ENCODE data around the gene BARD1. TPM values are rescaled to one million over a fixed set of nuclear protein-coding genes. Genes with fewer than 3 reads are reported as not detected.

Gene BARD1
- total and polyA plus RNA-seq, 2 of the 13 experiments (the other 11 are each of a cell fraction or from before 2014, with no cell fraction given): 5.3 to 30.4 TPM

DNA sequence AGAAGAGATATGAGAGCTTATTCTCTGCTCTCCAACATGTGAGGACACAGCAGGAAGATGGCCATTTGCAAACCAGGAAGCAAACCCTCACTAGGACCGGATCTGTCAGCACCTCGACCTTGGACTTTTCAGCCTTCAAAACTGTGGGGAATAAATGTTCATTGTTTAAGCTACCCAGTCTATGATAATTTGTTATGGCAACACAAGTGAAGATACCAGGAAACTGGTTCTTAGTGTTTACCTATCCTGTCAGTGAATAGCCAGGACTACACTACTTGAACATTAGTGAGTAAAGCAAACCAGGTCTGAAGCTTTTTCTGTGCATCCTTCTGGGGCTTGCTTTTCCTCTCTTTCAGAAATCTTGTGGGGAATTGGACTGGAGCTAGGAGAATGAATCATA is 44.4 kb upstream of the BARD1 start (continued):
- TF ChIP-seq, protein P1, sequence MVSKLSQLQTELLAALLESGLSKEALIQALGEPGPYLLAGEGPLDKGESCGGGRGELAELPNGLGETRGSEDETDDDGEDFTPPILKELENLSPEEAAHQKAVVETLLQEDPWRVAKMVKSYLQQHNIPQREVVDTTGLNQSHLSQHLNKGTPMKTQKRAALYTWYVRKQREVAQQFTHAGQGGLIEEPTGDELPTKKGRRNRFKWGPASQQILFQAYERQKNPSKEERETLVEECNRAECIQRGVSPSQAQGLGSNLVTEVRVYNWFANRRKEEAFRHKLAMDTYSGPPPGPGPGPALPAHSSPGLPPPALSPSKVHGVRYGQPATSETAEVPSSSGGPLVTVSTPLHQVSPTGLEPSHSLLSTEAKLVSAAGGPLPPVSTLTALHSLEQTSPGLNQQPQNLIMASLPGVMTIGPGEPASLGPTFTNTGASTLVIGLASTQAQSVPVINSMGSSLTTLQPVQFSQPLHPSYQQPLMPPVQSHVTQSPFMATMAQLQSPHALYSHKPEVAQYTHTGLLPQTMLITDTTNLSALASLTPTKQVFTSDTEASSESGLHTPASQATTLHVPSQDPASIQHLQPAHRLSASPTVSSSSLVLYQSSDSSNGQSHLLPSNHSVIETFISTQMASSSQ (IDR thresholded peaks at IDR 0.05; ENCODE audit: low read depth): peak; percentile 17; the same call in 1 of the 2 replicates
- TF ChIP-seq, protein P1 (CRISPR knock-in tag; IDR thresholded peaks at IDR 0.05; ENCODE audit: borderline replicate concordance): peak; percentile 32; the same call in 1 of the 2 replicates
- TF ChIP-seq BRCA1 (CRISPR knock-in tag; IDR thresholded peaks at IDR 0.05) (0 out of 2 replicates have a peak, but pooled peaks have one; percentile 29), FOXK2 (IDR thresholded peaks at IDR 0.05) (peak; percentile 43; the same call in 1 of the 2 replicates), YEATS2 (CRISPR knock-in tag; IDR thresholded peaks at IDR 0.05; ENCODE audit: borderline replicate concordance) (no peak), ZBTB21 (CRISPR knock-in tag; IDR thresholded peaks at IDR 0.05) (no peak), MIER3 (CRISPR knock-in tag; IDR thresholded peaks at IDR 0.05; ENCODE audit: borderline replicate concordance) (0 out of 2 replicates have a peak, but pooled peaks have one; percentile 23), ZNF737 (CRISPR knock-in tag; IDR thresholded peaks at IDR 0.05; ENCODE audit: borderline replicate concordance) (no peak), AGO2 (optimal IDR thresholded peaks at IDR 0.05; ENCODE audit: low read depth, low read length) (no peak), CREM (IDR thresholded peaks at IDR 0.05) (peak; percentile 52), CREM (CRISPR knock-in tag; IDR thresholded peaks at IDR 0.05) (no peak), GFI1 (CRISPR knock-in tag; IDR thresholded peaks at IDR 0.05; ENCODE audit: borderline replicate concordance) (no peak), ZNF546 (CRISPR knock-in tag; conservative IDR thresholded peaks at IDR 0.05) (no peak), THAP11 (CRISPR knock-in tag; IDR thresholded peaks at IDR 0.05) (peak; percentile 35; the same call in 1 of the 2 replicates), ZMYM4 (CRISPR knock-in tag; IDR thresholded peaks at IDR 0.05) (peak; percentile 78; the same call in 1 of the 2 replicates)
- TF ChIP-seq, protein P2, sequence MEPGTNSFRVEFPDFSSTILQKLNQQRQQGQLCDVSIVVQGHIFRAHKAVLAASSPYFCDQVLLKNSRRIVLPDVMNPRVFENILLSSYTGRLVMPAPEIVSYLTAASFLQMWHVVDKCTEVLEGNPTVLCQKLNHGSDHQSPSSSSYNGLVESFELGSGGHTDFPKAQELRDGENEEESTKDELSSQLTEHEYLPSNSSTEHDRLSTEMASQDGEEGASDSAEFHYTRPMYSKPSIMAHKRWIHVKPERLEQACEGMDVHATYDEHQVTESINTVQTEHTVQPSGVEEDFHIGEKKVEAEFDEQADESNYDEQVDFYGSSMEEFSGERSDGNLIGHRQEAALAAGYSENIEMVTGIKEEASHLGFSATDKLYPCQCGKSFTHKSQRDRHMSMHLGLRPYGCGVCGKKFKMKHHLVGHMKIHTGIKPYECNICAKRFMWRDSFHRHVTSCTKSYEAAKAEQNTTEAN (CRISPR knock-in tag; conservative IDR thresholded peaks at IDR 0.05): peak; percentile 44
- TF ChIP-seq, protein P3, sequence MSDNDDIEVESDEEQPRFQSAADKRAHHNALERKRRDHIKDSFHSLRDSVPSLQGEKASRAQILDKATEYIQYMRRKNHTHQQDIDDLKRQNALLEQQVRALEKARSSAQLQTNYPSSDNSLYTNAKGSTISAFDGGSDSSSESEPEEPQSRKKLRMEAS (IDR thresholded peaks at IDR 0.05): peak; percentile 47; the same call in 1 of the 2 replicates
- TF ChIP-seq, protein P4, sequence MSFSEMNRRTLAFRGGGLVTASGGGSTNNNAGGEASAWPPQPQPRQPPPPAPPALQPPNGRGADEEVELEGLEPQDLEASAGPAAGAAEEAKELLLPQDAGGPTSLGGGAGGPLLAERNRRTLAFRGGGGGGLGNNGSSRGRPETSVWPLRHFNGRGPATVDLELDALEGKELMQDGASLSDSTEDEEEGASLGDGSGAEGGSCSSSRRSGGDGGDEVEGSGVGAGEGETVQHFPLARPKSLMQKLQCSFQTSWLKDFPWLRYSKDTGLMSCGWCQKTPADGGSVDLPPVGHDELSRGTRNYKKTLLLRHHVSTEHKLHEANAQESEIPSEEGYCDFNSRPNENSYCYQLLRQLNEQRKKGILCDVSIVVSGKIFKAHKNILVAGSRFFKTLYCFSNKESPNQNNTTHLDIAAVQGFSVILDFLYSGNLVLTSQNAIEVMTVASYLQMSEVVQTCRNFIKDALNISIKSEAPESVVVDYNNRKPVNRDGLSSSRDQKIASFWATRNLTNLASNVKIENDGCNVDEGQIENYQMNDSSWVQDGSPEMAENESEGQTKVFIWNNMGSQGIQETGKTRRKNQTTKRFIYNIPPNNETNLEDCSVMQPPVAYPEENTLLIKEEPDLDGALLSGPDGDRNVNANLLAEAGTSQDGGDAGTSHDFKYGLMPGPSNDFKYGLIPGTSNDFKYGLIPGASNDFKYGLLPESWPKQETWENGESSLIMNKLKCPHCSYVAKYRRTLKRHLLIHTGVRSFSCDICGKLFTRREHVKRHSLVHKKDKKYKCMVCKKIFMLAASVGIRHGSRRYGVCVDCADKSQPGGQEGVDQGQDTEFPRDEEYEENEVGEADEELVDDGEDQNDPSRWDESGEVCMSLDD (CRISPR knock-in tag; IDR thresholded peaks at IDR 0.05; ENCODE audit: borderline replicate concordance): no peak
- TF ChIP-seq, protein P5, sequence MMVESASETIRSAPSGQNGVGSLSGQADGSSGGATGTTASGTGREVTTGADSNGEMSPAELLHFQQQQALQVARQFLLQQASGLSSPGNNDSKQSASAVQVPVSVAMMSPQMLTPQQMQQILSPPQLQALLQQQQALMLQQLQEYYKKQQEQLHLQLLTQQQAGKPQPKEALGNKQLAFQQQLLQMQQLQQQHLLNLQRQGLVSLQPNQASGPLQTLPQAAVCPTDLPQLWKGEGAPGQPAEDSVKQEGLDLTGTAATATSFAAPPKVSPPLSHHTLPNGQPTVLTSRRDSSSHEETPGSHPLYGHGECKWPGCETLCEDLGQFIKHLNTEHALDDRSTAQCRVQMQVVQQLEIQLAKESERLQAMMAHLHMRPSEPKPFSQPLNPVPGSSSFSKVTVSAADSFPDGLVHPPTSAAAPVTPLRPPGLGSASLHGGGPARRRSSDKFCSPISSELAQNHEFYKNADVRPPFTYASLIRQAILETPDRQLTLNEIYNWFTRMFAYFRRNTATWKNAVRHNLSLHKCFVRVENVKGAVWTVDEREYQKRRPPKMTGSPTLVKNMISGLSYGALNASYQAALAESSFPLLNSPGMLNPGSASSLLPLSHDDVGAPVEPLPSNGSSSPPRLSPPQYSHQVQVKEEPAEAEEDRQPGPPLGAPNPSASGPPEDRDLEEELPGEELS (CRISPR knock-in tag; IDR thresholded peaks at IDR 0.05): peak; percentile 88
